H9 (cell line): ENCODE results near the gene SMPD2. TPM values are rescaled to one million over a fixed set of nuclear protein-coding genes. Genes with fewer than 3 reads are reported as not detected.

Experiments
- DNase-seq: peaks from one replicate; pipeline ENCODE4 v3.0.0-alpha.2; 2017
- H2AFZ ChIP-seq: one replicate; pipeline ENCODE4 v1.6.1; 2013; ENCODE audit warnings: mild to moderate bottlenecking, low read length, control low read depth, moderate library complexity
- H2AK5ac ChIP-seq: 2 replicates; pipeline ENCODE4 v1.6.1; 2013; ENCODE audit warnings: low read length, control low read depth, mixed read lengths; ENCODE audit not compliant: insufficient read length
- H2BK120ac ChIP-seq: one replicate; pipeline ENCODE4 v1.6.1; 2013; ENCODE audit warnings: low read depth, mild to moderate bottlenecking, low read length, control low read depth, inconsistent platforms; ENCODE audit not compliant: poor library complexity, severe bottlenecking
- H2BK12ac ChIP-seq: 2 replicates; pipeline ENCODE4 v1.6.1; 2013; ENCODE audit warnings: low read length, control low read depth, mixed read lengths, low read depth; ENCODE audit not compliant: insufficient read length
- H2BK15ac ChIP-seq: 2 replicates; pipeline ENCODE4 v1.6.1; 2013; ENCODE audit warnings: low read depth, low read length, control low read depth
- H2BK20ac ChIP-seq: one replicate; pipeline ENCODE4 v1.6.1; 2013; ENCODE audit warnings: low read depth, mild to moderate bottlenecking, low read length, control low read depth, inconsistent platforms; ENCODE audit not compliant: poor library complexity, severe bottlenecking
- H2BK5ac ChIP-seq: 2 replicates; pipeline ENCODE4 v1.6.1; 2013; ENCODE audit warnings: low read length, control low read depth, mixed read lengths; ENCODE audit not compliant: insufficient read length
- H3K14ac ChIP-seq: 2 replicates; pipeline ENCODE4 v1.6.1; 2013; ENCODE audit warnings: low read length, control low read depth; ENCODE audit not compliant: insufficient read depth
- H3K18ac ChIP-seq: 2 replicates; pipeline ENCODE4 v1.6.1; 2013; ENCODE audit warnings: low read depth, mild to moderate bottlenecking, mixed read lengths, low read length, control low read depth; ENCODE audit not compliant: insufficient read length
- H3K23ac ChIP-seq: 2 replicates; pipeline ENCODE4 v1.6.1; 2013; ENCODE audit warnings: low read length, control low read depth, mixed read lengths, low read depth; ENCODE audit not compliant: insufficient read length
- H3K23me2 ChIP-seq: 2 replicates; pipeline ENCODE4 v1.6.1; 2013; ENCODE audit warnings: low read depth, mild to moderate bottlenecking, mixed read lengths, low read length, control low read depth; ENCODE audit not compliant: insufficient read length, poor library complexity, severe bottlenecking
- H3K27ac ChIP-seq: 2 replicates; pipeline ENCODE4 v1.5.1; 2013; ENCODE audit warnings: low read length, control low read depth, mixed read lengths, low read depth; ENCODE audit not compliant: insufficient read length
- H3K27me3 ChIP-seq: 2 replicates; pipeline ENCODE4 v1.6.1; 2013; ENCODE audit warnings: low read length, control low read depth, inconsistent platforms; ENCODE audit not compliant: insufficient read depth
- H3K4ac ChIP-seq: 2 replicates; pipeline ENCODE4 v1.6.1; 2013; ENCODE audit warnings: low read depth, mild to moderate bottlenecking, control low read depth, inconsistent platforms, low read length, moderate library complexity
- H3K4me1 ChIP-seq: 2 replicates; pipeline ENCODE4 v1.6.1; 2013; ENCODE audit warnings: low read length, control low read depth, inconsistent platforms; ENCODE audit not compliant: insufficient read depth
- H3K4me2 ChIP-seq: 2 replicates; pipeline ENCODE4 v1.6.1; 2013; ENCODE audit warnings: low read length, control low read depth, mixed read lengths; ENCODE audit not compliant: insufficient read length, insufficient read depth
- H3K56ac ChIP-seq: 2 replicates; pipeline ENCODE4 v1.6.1; 2013; ENCODE audit warnings: low read depth, mild to moderate bottlenecking, mixed read lengths, low read length, control low read depth; ENCODE audit not compliant: insufficient read length
- H3K79me1 ChIP-seq: 2 replicates; pipeline ENCODE4 v1.6.1; 2013; ENCODE audit warnings: low read depth, mild to moderate bottlenecking, moderate library complexity, low read length, control low read depth, inconsistent platforms; ENCODE audit not compliant: insufficient read depth, poor library complexity, severe bottlenecking
- H3K79me2 ChIP-seq: 2 replicates; pipeline ENCODE4 v1.6.1; 2013; ENCODE audit warnings: low read length, control low read depth, inconsistent platforms; ENCODE audit not compliant: insufficient read depth
- H3K9ac ChIP-seq: 2 replicates; pipeline ENCODE4 v1.6.1; 2013; ENCODE audit warnings: low read length, control low read depth, mixed read lengths; ENCODE audit not compliant: insufficient read length; ENCODE audit errors: extremely low read depth
- H3K9me3 ChIP-seq: one replicate; pipeline ENCODE4 v1.6.1; 2013; ENCODE audit warnings: low read depth, low read length, inconsistent platforms; ENCODE audit not compliant: control insufficient read depth
- H3T11ph ChIP-seq: one replicate; pipeline ENCODE4 v1.6.1; 2013; ENCODE audit warnings: mild to moderate bottlenecking, low read length, control low read depth, inconsistent platforms
- H4K20me1 ChIP-seq: one replicate; pipeline ENCODE4 v1.6.1; 2013; ENCODE audit not compliant: control insufficient read depth, insufficient read length, insufficient read depth
- H4K5ac ChIP-seq: 2 replicates; pipeline ENCODE4 v1.6.1; 2013; ENCODE audit warnings: low read depth, mild to moderate bottlenecking, mixed read lengths, low read length, control low read depth; ENCODE audit not compliant: insufficient read length
- H4K8ac ChIP-seq: replicated peaks from 2 replicates; pipeline ENCODE4 v1.6.1; 2013; ENCODE audit warnings: low read length, control low read depth, mixed read lengths, low read depth; ENCODE audit not compliant: insufficient read length
- H4K91ac ChIP-seq: 2 replicates; pipeline ENCODE4 v1.6.1; 2013; ENCODE audit warnings: low read depth, mild to moderate bottlenecking, moderate library complexity, mixed read lengths, low read length, control low read depth; ENCODE audit not compliant: insufficient read length
- H3K27ac Mint-ChIP-seq, 3 experiments: 2 replicates in 2 of 3; 3 replicates in 1 of 3; pipeline ENCODE4 v1.8.0; 2020 to 2021; ENCODE audit warnings: mixed read lengths in 3 of 3, mild to moderate bottlenecking in 1 of 3, moderate library complexity in 1 of 3
- H3K27me3 Mint-ChIP-seq: 2 replicates; pipeline ENCODE4 v1.8.0; 2021; ENCODE audit warnings: low read depth, mild to moderate bottlenecking, moderate library complexity, mixed read lengths
- H3K36me3 Mint-ChIP-seq, 3 experiments: 2 replicates in 2 of 3; 3 replicates in 1 of 3; pipeline ENCODE4 v1.8.0; 2020 to 2021; ENCODE audit warnings: low read depth in 3 of 3, mixed read lengths in 3 of 3; ENCODE audit not compliant: insufficient read depth in 1 of 3
- H3K4me1 Mint-ChIP-seq, 2 experiments: 2 replicates each; pipeline ENCODE4 v1.8.0; 2020; ENCODE audit warnings: mixed read lengths in 2 of 2
- H3K4me3 Mint-ChIP-seq, 2 experiments: 2 replicates in 1 of 2; 3 replicates in 1 of 2; pipeline ENCODE4 v1.8.0; 2020 to 2021; ENCODE audit warnings: mild to moderate bottlenecking in 2 of 2, mixed read lengths in 2 of 2, moderate library complexity in 1 of 2
- H3K9me3 Mint-ChIP-seq, 2 experiments: 2 replicates in 1 of 2; 3 replicates in 1 of 2; pipeline ENCODE4 v1.8.0; 2020; ENCODE audit warnings: mild to moderate bottlenecking in 2 of 2, mixed read lengths in 2 of 2, moderate library complexity in 1 of 2
- CTCF ChIP-seq: fragments of 200-600 bp; sonication (generic); conservative IDR thresholded peaks from 3 replicates; pipeline ENCODE4 v1.8.0; 2021; ENCODE audit warnings: antibody characterized with exemption, mild to moderate bottlenecking
- WGBS: extraction: QIAGEN DNeasy Blood & Tissue Kit; methylation state at CpG from one replicate; pipeline ENCODE4 v1.1.7; 2013; ENCODE audit warnings: missing lambda C conversion rate, low lambda C conversion rate, mixed read lengths; ENCODE audit not compliant: insufficient read length; ENCODE audit errors: extremely low coverage; 5-methylcytosine and 5-hydroxymethylcytosine counted together
- total RNA-seq: library from RNA; stranded (reverse); gene quantifications from 2 replicates; pipeline ENCODE4 v1.2.1, GENCODE V29; 2021

SMPD2 gene
- total RNA-seq, 1 experiment from 2014 or later = 13.0 TPM

GRCh38 chr6:109434456-109434855, 6.1 kb upstream of the SMPD2 start:
- Histone ChIP-seq H3K18ac (no peak overlapping the region), H3K27ac (no peak overlapping the region), H2BK15ac (no peak overlapping the region), H4K5ac (no peak overlapping the region), H2BK20ac (no peak overlapping the region), H2BK12ac (no peak overlapping the region), H4K91ac (no peak overlapping the region), H3K4me2 (no peak overlapping the region), H3K79me2 (no peaks in the 10 kb centered on the region), H3K4ac (no peak overlapping the region), H2BK5ac (no peak overlapping the region), H3K79me1 (no peaks in the 10 kb centered on the region), H3K23me2 (no peaks in the 10 kb centered on the region), H3T11ph (no peak overlapping the region), H4K8ac (no peak overlapping the region), H3K27me3 (no peaks in the 10 kb centered on the region), H2AK5ac (no peak overlapping the region), H3K9me3 (no peaks in the 10 kb centered on the region), H3K4me1 (no peaks in the 10 kb centered on the region), H4K20me1 (no peaks in the 10 kb centered on the region), H2AFZ (no peak overlapping the region), H3K14ac (no peak overlapping the region), H3K56ac (no peak overlapping the region), H2BK120ac (no peak overlapping the region), H3K9ac (no peak overlapping the region), H3K23ac (no peak overlapping the region)
- no peaks in the 10 kb centered on the region for H3K36me3 Mint-ChIP-seq
- H3K27me3 Mint-ChIP-seq = peaks cover 8% of the 10 kb centered on the region
- no peak overlapping the region for H3K4me3 Mint-ChIP-seq
- WGBS = no CpG with 5 or more reads among the region's 2 CpGs
- no peaks in the 10 kb centered on the region for H3K9me3 Mint-ChIP-seq
- no peak overlapping the region for H3K27ac Mint-ChIP-seq
- peaks cover under 1% of the 10 kb centered on the region in 2 experiments; a peak in 3 of 4 replicates for H3K4me1 Mint-ChIP-seq
- DNase-seq = no peak
- TF ChIP-seq CTCF = no peak
